Caco-2 (cell line): ENCODE results near the gene KCTD2. TPM values are rescaled to one million over a fixed set of nuclear protein-coding genes. Genes with fewer than 3 reads are reported as not detected.

Source experiments
- BruUV-seq: library from RNA; stranded (reverse); fragments of 400-500 nt; replicated peaks from 2 replicates; lab custom pipeline; 2021; lab: Mats Ljungman, UMichigan
- CTCF ChIA-PET: fragments of 300-600 bp; sonication (Branson Sonifier 250); formaldehyde crosslinking; loops from one replicate; lab custom pipeline; 2022; ENCODE audit warnings: antibody characterized with exemption; lab: Charles Lee
- POLR2A ChIA-PET: fragments of 300-600 bp; sonication (Branson Sonifier 250); formaldehyde crosslinking; loops from one replicate; lab custom pipeline; 2022; ENCODE audit warnings: antibody characterized with exemption; lab: Charles Lee
- DNase-seq, 2 experiments: peaks; one replicate each; pipeline versions ENCODE4 v3.0.0 to v3.0.0-alpha.2; 2020 to 2022
- H3K27me3 ChIP-seq: replicated peaks from 2 replicates; pipeline ENCODE4 v1.6.0; 2011; ENCODE audit warnings: low read length; ENCODE audit not compliant: control insufficient read depth, insufficient read depth
- H3K36me3 ChIP-seq: 2 replicates; pipeline ENCODE4 v1.5.1; 2011; ENCODE audit warnings: low read length; ENCODE audit not compliant: control insufficient read depth, insufficient read depth
- H3K4me1 ChIP-seq: fragments of 250-450 bp; sonication (Bioruptor Pico); 2 replicates; pipeline ENCODE4 v1.5.1; 2020; ENCODE audit warnings: mild to moderate bottlenecking
- H3K4me3 ChIP-seq: 2 replicates; pipeline ENCODE4 v1.5.1; 2011; ENCODE audit warnings: low read depth, mild to moderate bottlenecking, control low read depth, low read length
- H3K9me3 ChIP-seq: fragments of 250-450 bp; sonication (Bioruptor Pico); 2 replicates; pipeline ENCODE4 v1.5.1; 2020; ENCODE audit warnings: mild to moderate bottlenecking, moderate library complexity
- H3K27ac Mint-ChIP-seq: one replicate; pipeline ENCODE4 v1.8.0; 2022; ENCODE audit warnings: mixed read lengths; ENCODE audit not compliant: unreplicated experiment
- H3K27me3 Mint-ChIP-seq: one replicate; pipeline ENCODE4 v1.8.0; 2022; ENCODE audit warnings: mixed read lengths; ENCODE audit not compliant: insufficient read depth, unreplicated experiment
- H3K36me3 Mint-ChIP-seq: one replicate; pipeline ENCODE4 v1.8.0; 2022; ENCODE audit warnings: mild to moderate bottlenecking, mixed read lengths; ENCODE audit not compliant: insufficient read depth, unreplicated experiment
- H3K4me1 Mint-ChIP-seq: one replicate; pipeline ENCODE4 v1.8.0; 2022; ENCODE audit warnings: low read depth, mixed read lengths; ENCODE audit not compliant: unreplicated experiment
- H3K4me3 Mint-ChIP-seq: one replicate; pipeline ENCODE4 v1.8.0; 2022; ENCODE audit warnings: mild to moderate bottlenecking, moderate library complexity, mixed read lengths; ENCODE audit not compliant: unreplicated experiment
- H3K9me3 Mint-ChIP-seq: one replicate; pipeline ENCODE4 v1.8.0; 2022; ENCODE audit warnings: mixed read lengths; ENCODE audit not compliant: unreplicated experiment
- intact Hi-C: fragments of 100-400 bp; cut with micrococcal nuclease; formaldehyde crosslinking; loops from one replicate; pipeline ENCODE4 v1.10.0; 2022; ENCODE audit not compliant: unreplicated experiment
- total RNA-seq: library from RNA; stranded (reverse); gene quantifications from 2 replicates; pipeline ENCODE4 v1.2.3, GENCODE V29; 2022
- TF ChIP-seq, protein P1 (sequence below), 2 experiments: fragments of 200-600 bp in 1 of 2; IDR thresholded peaks; 1 replicate in 1 of 2; 2 replicates in 1 of 2; pipeline versions ENCODE4 v1.5.1 to v1.8.0; 2011 to 2022; ENCODE audit warnings: antibody characterized with exemption in 1 of 2, control low read depth in 1 of 2, inconsistent platforms in 1 of 2, low read depth in 1 of 2, low read length in 1 of 2, mild to moderate bottlenecking in 1 of 2, moderate library complexity in 1 of 2; ENCODE audit not compliant: insufficient read depth in 1 of 2, severe bottlenecking in 1 of 2, unreplicated experiment in 1 of 2

The KCTD2 gene
- total RNA-seq, 1 experiment from 2014 or later, result 28.8 TPM

DNA sequence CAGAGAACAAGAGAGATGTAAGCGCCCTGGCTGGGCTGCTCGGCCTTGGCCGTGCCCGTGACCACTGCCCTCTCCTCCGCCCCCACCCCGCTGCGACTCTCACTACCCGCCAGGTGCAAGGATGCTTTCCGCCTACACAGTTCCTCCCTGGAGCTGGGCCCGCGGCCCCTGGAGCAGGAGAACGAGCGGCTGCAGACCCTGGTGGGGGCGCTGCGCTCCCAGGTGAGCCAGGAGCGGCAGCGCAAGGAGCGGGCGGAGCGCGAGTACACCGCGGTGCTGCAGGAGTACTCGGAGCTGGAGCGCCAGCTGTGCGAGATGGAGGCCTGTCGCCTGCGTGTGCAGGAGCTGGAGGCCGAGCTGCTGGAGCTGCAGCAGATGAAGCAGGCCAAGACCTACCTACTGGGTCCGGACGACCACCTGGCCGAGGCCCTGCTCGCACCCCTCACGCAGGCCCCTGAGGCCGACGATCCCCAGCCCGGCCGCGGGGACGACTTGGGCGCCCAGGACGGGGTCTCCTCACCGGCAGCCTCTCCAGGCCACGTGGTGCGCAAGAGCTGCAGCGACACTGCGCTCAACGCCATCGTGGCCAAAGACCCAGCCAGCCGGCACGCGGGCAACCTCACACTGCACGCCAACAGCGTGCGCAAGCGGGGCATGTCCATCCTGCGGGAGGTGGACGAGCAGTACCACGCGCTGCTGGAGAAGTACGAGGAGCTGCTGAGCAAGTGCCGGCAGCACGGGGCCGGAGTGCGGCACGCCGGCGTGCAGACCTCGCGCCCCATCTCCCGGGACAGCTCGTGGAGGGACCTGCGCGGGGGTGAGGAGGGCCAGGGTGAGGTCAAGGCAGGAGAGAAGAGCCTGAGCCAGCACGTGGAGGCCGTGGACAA is 43.7 kb upstream of the KCTD2 start:
- no peaks in the 10 kb centered on the region for H3K27me3 Mint-ChIP-seq
- peaks cover 2% of the 10 kb centered on the region for H3K36me3 ChIP-seq

DNA sequence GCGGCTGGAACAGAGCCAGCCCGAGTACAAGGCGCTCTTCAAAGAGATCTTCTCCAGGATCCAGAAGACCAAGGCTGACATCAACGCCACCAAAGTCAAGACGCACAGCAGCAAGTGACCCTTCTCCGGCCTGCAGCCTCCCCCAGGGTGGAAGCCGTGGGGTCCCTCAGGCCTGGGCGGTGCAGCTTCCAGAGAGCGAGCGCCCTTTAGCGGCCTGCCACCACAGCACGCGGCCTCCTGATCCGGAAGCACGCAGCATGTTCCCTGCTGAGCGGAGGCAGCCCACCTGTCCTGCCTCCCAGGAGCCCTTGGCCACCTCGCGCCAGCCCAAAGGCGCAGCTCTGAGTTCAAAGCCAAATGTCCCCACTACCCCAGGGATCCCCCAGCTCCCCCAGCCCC is 43.1 kb upstream of the KCTD2 start:
- no peak overlapping the region for H3K27ac Mint-ChIP-seq
- CTCF ChIA-PET, result interaction anchor here (1.4 to 1.5 kb wide), 2 partner anchors 42 to 80 kb away, joined by 4 read pairs; partner anchors contain the start of gene OTOP2
- no TSS peak for BruUV-seq

More for the DNA sequence above, 43.7 kb upstream of the KCTD2 start:
- BruUV-seq, result no TSS peak
- H3K4me3 ChIP-seq, result no peak overlapping the region
- H3K9me3 ChIP-seq, result no peaks in the 10 kb centered on the region
- H3K27me3 ChIP-seq, result no peaks in the 10 kb centered on the region
- no peak overlapping the region for H3K27ac Mint-ChIP-seq
- H3K9me3 Mint-ChIP-seq, result no peaks in the 10 kb centered on the region
- DNase-seq, result no peak
- intact Hi-C loops, result no loop called here
- POLR2A ChIA-PET, result interaction anchor here (0.6 kb wide), 1 partner anchor 11 kb away, joined by 8 read pairs; no protein-coding TSS in a partner anchor
- no peaks in the 10 kb centered on the region for H3K4me1 Mint-ChIP-seq
- no peaks in the 10 kb centered on the region for H3K4me1 ChIP-seq
- CTCF ChIA-PET, result interaction anchor here (1.4 kb wide), 1 partner anchor 79 kb away, joined by 4 read pairs; the partner anchor contains the start of gene OTOP2
- H3K4me3 Mint-ChIP-seq, result no peak overlapping the region
- peaks cover 42% of the 10 kb centered on the region for H3K36me3 Mint-ChIP-seq
- TF ChIP-seq, protein P1, sequence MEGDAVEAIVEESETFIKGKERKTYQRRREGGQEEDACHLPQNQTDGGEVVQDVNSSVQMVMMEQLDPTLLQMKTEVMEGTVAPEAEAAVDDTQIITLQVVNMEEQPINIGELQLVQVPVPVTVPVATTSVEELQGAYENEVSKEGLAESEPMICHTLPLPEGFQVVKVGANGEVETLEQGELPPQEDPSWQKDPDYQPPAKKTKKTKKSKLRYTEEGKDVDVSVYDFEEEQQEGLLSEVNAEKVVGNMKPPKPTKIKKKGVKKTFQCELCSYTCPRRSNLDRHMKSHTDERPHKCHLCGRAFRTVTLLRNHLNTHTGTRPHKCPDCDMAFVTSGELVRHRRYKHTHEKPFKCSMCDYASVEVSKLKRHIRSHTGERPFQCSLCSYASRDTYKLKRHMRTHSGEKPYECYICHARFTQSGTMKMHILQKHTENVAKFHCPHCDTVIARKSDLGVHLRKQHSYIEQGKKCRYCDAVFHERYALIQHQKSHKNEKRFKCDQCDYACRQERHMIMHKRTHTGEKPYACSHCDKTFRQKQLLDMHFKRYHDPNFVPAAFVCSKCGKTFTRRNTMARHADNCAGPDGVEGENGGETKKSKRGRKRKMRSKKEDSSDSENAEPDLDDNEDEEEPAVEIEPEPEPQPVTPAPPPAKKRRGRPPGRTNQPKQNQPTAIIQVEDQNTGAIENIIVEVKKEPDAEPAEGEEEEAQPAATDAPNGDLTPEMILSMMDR (IDR thresholded peaks at IDR 0.05; ENCODE audit: insufficient read depth in 1 of 2, low read depth in 1 of 2, low read length in 1 of 2, severe bottlenecking in 1 of 2, unreplicated experiment in 1 of 2), result no peak

DNA sequence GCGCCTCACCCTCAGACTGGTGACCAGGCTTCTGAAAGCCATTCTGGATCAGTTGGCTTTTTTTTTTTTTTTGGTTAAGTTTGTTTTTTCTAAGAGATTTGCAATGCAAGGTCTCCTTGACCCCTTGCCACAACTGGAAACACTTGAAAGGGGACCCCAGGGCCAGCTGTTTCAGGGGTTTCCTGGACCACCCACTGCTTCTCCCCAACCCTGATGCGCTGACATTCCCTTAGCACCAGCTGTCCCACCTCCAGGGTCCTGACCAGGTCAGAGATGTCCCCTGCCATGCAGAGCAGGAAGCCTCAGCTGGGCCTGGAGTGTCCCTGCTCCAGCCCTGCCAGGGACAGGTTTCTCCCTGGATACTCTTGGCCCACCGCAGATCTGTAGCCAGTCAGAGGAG is 42.7 kb upstream of the KCTD2 start:
- POLR2A ChIA-PET, result no interaction called here
- CTCF ChIA-PET, result interaction anchor here (1.4 to 1.5 kb wide), 2 partner anchors 43 to 80 kb away, joined by 4 read pairs; partner anchors contain the start of gene OTOP2
- Histone ChIP-seq H3K9me3 (no peaks in the 10 kb centered on the region), H3K4me1 (peaks cover under 1% of the 10 kb centered on the region; the same call in 1 of the 2 replicates), H3K4me3 (no peak overlapping the region), H3K36me3 (peaks cover 2% of the 10 kb centered on the region), H3K27me3 (no peaks in the 10 kb centered on the region)
- Mint-ChIP-seq H3K4me1 (no peaks in the 10 kb centered on the region), H3K27ac (no peak overlapping the region), H3K27me3 (no peaks in the 10 kb centered on the region), H3K9me3 (no peaks in the 10 kb centered on the region), H3K36me3 (peaks cover 34% of the 10 kb centered on the region), H3K4me3 (no peak overlapping the region)
- TF ChIP-seq, protein P1 (IDR thresholded peaks at IDR 0.05; ENCODE audit: insufficient read depth in 1 of 2, low read depth in 1 of 2, low read length in 1 of 2, severe bottlenecking in 1 of 2, unreplicated experiment in 1 of 2), result no peak
- no peak for DNase-seq
- intact Hi-C loops, result no loop called here
- BruUV-seq, result no TSS peak

More for the DNA sequence above, 43.1 kb upstream of the KCTD2 start:
- no peak overlapping the region for H3K4me3 ChIP-seq
- H3K36me3 ChIP-seq, result peaks cover 2% of the 10 kb centered on the region
- H3K4me3 Mint-ChIP-seq, result no peak overlapping the region
- no peaks in the 10 kb centered on the region for H3K9me3 ChIP-seq
- H3K36me3 Mint-ChIP-seq, result peaks cover 39% of the 10 kb centered on the region
- intact Hi-C loops, result no loop called here
- no peaks in the 10 kb centered on the region for H3K4me1 ChIP-seq
- DNase-seq, result no peak
- TF ChIP-seq, protein P1 (IDR thresholded peaks at IDR 0.05; ENCODE audit: insufficient read depth in 1 of 2, low read depth in 1 of 2, low read length in 1 of 2, severe bottlenecking in 1 of 2, unreplicated experiment in 1 of 2), result no peak
- no peaks in the 10 kb centered on the region for H3K9me3 Mint-ChIP-seq
- POLR2A ChIA-PET, result no interaction called here
- H3K27me3 Mint-ChIP-seq, result no peaks in the 10 kb centered on the region
- no peaks in the 10 kb centered on the region for H3K4me1 Mint-ChIP-seq
- H3K27me3 ChIP-seq, result no peaks in the 10 kb centered on the region
